Measurements from ENCODE around the gene GPR52. TPM values are rescaled to one million over a fixed set of nuclear protein-coding genes. Genes with fewer than 3 reads are reported as not detected.
"Not testable (repeated sequence)": the region's sequence is repeated elsewhere in the genome, so short reads cannot be mapped to it uniquely, and the experiment has no call there.

Gene GPR52, protein sequence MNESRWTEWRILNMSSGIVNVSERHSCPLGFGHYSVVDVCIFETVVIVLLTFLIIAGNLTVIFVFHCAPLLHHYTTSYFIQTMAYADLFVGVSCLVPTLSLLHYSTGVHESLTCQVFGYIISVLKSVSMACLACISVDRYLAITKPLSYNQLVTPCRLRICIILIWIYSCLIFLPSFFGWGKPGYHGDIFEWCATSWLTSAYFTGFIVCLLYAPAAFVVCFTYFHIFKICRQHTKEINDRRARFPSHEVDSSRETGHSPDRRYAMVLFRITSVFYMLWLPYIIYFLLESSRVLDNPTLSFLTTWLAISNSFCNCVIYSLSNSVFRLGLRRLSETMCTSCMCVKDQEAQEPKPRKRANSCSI
- total RNA-seq = 1.2 TPM
- long read RNA-seq = 0 reads

- ATAC-seq (no peak), DNase-seq (no peak)
- intact Hi-C loops (cut with micrococcal nuclease) = no loop called here
These were observed at the start of gene GPR52 for GRCh38 chr1:174447866-174448530. GPR52 (plus strand) TSS chr1:174447964; CDS start chr1:174448112, 148 bp downstream.

- DNase-seq (no peak), ATAC-seq (no peak)
- intact Hi-C loops (cut with micrococcal nuclease) = no loop called here
These were observed 49.5 kb upstream of the GPR52 start for GRCh38 chr1:174398246-174398645.

DNA sequence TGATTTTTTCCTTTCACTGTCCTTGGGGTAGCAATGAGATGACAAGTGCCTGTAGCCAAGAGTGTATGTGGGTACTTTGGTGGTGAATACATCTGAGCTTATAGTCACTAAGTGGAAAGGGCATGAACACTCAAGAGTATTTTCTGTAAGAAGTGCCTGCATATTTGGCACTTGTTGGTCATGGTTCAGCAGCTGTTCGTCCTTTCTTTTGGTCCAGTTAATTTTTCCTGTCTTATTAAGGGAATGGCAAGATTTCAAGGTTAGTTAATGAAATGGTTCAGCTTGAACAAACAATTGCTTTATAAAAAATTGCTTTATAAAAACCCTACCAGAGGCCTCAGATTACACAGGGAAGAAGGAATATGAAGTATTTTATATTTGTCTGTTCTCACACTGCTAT lies 48.6 kb upstream of the GPR52 start:
- intact Hi-C loops (cut with micrococcal nuclease) = no loop called here
- DNase-seq = no peak
- no peak for ATAC-seq

DNA sequence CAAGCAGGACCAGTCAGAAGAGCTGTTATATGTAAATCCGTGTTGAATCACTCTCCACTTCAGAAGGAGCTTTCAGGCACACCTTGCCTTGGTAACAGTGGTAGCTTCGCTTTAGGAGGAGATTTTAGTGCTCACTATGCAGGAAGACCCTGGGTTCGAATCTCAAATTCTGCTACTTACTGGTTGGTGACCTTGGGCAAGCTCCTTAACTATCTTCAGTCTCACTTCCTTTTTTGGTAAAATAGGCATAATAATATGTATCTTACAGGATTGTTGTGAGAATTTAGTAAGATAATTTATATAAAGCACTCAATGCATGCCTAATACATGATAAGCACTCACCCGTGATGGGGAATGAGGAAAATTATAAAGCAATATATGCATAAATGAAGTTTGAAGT lies 46.7 kb upstream of the GPR52 start:
- DNase-seq = no peak
- intact Hi-C loops (cut with micrococcal nuclease) = no loop called here
- no peak for ATAC-seq

GRCh38 chr1:174405219-174405618 lies 42.5 kb upstream of the GPR52 start:
- ATAC-seq (no peak), DNase-seq (no peak)
- intact Hi-C loops (cut with micrococcal nuclease) = no loop called here

- intact Hi-C loops (cut with micrococcal nuclease) = no loop called here
- ATAC-seq (no peak), DNase-seq (no peak)
These were observed 41.3 kb upstream of the GPR52 start for GRCh38 chr1:174406421-174406820.

- ATAC-seq = no peak
- intact Hi-C loops (cut with micrococcal nuclease) = no loop called here
- DNase-seq = no peak
These were observed 40.1 kb upstream of the GPR52 start for GRCh38 chr1:174407665-174408064.

DNA sequence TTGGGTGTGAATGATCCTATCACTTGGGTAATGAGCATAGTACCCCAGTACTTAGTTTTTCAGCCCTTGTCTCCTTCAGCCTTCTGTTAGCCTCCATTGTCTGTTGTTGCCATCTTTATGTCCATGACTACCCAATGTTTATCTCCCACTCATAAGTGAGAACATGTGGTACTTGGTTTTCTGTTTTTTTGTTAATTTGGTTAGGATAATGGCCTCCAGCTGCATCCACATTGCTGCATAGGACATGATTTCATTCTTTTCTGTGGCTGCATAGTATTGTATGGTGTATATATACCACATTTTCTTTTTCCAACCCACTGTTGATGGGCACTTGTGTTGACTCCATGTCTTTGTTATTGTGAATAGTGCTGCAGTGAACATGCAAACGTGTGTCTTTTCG lies 39.6 kb upstream of the GPR52 start:
- DNase-seq = no peak
- ATAC-seq = no peak
- intact Hi-C loops (cut with micrococcal nuclease) = no loop called here

DNA sequence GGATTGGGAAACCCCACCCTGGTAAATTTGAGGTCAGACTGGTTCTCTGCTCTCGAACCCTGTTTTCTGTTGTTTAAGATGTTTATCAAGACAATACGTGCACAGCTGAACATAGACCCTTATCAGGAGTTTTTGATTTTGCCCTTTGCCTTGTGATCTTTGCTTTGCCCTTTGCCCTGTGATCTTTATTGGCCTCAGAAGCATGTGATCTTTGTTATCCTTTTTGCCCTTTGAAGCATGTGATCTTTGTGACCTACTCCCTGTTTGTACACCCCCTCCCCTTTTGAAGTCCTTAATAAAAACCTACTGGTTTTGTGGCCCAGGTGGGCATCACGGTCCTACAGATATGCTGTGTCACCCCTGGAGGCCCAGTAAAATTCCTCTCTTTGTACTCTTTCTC lies 38.0 kb upstream of the GPR52 start:
- not testable (repeated sequence) for DNase-seq, ATAC-seq
- intact Hi-C loops (cut with micrococcal nuclease) = loop anchor here (10.0 kb wide), 1 partner anchor 315 kb away; no protein-coding TSS in a partner anchor

- ATAC-seq (peak; percentile 22), DNase-seq (no peak)
- intact Hi-C loops (cut with micrococcal nuclease) = loop anchor here (10.0 kb wide), 1 partner anchor 311 kb away; no protein-coding TSS in a partner anchor
These were observed 34.1 kb upstream of the GPR52 start for GRCh38 chr1:174413632-174414031.

DNA sequence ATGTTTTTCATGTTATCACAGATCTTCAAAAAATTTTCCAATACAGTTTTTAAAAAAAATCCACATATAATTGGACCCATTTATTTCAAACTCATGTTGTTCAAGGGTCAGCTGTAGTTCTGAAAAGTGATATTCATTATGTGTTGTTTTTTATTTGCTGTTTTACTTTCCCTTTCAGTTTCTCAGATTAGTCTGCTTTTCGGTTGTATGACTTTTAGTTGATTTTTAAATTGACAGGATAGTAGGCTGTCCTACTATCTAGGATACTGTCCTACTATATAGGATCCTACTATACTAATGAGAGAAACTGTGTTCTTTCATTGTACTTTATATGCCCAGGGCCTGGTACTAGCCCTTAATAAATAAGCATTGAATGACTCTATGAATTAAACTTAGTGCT lies 33.6 kb upstream of the GPR52 start:
- DNase-seq (no peak), ATAC-seq (no peak)
- intact Hi-C loops (cut with micrococcal nuclease) = loop anchor here (10.0 kb wide), 1 partner anchor 311 kb away; no protein-coding TSS in a partner anchor

DNA sequence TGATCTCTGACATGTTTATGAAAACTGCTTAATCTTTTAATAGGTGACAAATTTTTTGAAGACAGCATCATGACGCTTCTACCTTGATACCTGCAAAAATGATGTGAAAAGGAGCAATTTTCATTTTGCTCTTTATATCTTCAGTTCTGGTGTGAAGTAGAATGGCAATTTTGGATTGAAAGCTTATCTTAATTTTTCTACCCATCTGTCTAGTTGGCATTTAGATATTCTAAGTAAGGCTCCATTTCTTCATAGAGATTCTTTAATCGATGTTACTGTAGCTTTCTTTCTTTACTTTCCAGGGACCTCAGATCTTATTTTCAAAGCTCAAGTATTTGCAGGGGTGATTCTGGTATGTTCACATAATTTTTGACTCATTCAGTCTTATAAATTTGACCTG lies 32.3 kb upstream of the GPR52 start:
- DNase-seq (no peak), ATAC-seq (no peak)
- intact Hi-C loops (cut with micrococcal nuclease) = loop anchor here (10.0 kb wide), 1 partner anchor 309 kb away; no protein-coding TSS in a partner anchor

- ATAC-seq (no peak), DNase-seq (no peak)
- intact Hi-C loops (cut with micrococcal nuclease) = loop anchor here (10.0 kb wide), 1 partner anchor 307 kb away; no protein-coding TSS in a partner anchor
These were observed 29.8 kb upstream of the GPR52 start for GRCh38 chr1:174417921-174418320.

GRCh38 chr1:174425121-174425520 lies 22.6 kb upstream of the GPR52 start:
- ATAC-seq (no peak), DNase-seq (no peak)
- intact Hi-C loops (cut with micrococcal nuclease) = no loop called here

DNA sequence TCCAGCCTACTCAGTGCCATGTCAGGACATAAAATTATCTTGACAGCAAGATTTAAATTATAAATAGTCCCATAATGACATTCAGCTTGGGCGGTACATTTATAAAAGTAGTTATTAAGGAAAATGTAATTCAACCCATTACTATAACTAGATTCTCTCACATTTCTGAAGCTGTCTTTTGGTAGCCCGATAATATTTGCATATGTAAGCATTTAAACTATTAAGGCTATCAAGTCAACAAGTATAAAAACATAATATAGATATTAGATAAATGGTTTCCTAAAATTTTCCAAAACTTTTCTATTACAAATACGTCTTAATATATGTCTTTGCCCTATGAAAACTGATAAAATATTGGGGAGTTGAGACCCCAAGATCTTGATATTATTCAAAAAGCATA lies 21.6 kb upstream of the GPR52 start:
- intact Hi-C loops (cut with micrococcal nuclease) = no loop called here
- ATAC-seq = no peak
- no peak for DNase-seq

- no peak for DNase-seq
- intact Hi-C loops (cut with micrococcal nuclease) = no loop called here
- no peak for ATAC-seq
These were observed 19.7 kb upstream of the GPR52 start for GRCh38 chr1:174428033-174428432.

GRCh38 chr1:174428739-174429138 lies 19.0 kb upstream of the GPR52 start:
- no peak for ATAC-seq
- intact Hi-C loops (cut with micrococcal nuclease) = no loop called here
- DNase-seq = no peak

GRCh38 chr1:174433451-174433850 lies 14.3 kb upstream of the GPR52 start:
- DNase-seq = no peak
- no peak for ATAC-seq
- intact Hi-C loops (cut with micrococcal nuclease) = no loop called here

DNA sequence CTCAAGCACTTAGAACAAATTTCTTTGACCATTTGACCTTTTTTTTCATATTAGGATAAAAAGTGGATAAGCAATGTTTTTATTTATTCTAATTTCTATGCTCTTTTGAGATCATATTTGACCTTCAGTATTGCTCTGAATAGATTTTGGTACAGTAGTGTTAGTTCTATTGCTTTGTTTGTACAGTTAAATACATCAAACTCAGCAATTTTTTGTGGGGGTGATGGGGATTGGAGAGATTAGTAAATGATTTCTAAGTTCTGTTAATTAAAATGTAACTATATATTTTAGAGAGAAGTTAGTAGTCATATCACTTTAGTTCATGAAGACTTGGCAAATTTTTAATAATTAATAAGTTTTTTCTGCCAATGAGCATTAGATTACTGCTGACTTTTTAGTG lies 2.4 kb upstream of the GPR52 start:
- DNase-seq = no peak
- ATAC-seq = no peak

GRCh38 chr1:174445817-174446216 lies 1.9 kb upstream of the GPR52 start:
- intact Hi-C loops (cut with micrococcal nuclease) = no loop called here

More for the DNA sequence above, 2.4 kb upstream of the GPR52 start:
- intact Hi-C loops (cut with micrococcal nuclease) = no loop called here

GRCh38 chr1:174448531-174448883 lies 743 bp downstream of the GPR52 start:
- DNase-seq (no peak), ATAC-seq (no peak)
- intact Hi-C loops (cut with micrococcal nuclease) = no loop called here

More at GRCh38 chr1:174445817-174446216, 1.9 kb upstream of the GPR52 start:
- DNase-seq = no peak
- ATAC-seq = peak; percentile 40

All from left ventricle myocardium superior (tissue), 1 donor.